Thyroid gland (tissue), 4 donors: ENCODE results near the gene PTGDS.

Experiments used
- POLR2A ChIP-seq, 2 donors: fragments of 450-650 bp; IDR thresholded peaks; one replicate each; pipeline ENCODE4 v1.6.1; 2017; ENCODE audit warnings: antibody characterized with exemption in 2 of 2, mild to moderate bottlenecking in 2 of 2, moderate library complexity in 1 of 2
- TF ChIP-seq, protein P1 (sequence below), 6 experiments: fragments of 200-600 bp in 3 of 6; fragments of 450-650 bp in 3 of 6; sonication (generic) in 3 of 6; IDR thresholded peaks; one replicate each; pipeline ENCODE4 v1.5.1; 2016 to 2019; ENCODE audit warnings: antibody characterized with exemption in 6 of 6, mild to moderate bottlenecking in 2 of 6, inconsistent platforms in 1 of 6, moderate library complexity in 1 of 6

GRCh38 chr9:136964833-136965422 is 12.4 kb upstream of the PTGDS start:
- TF ChIP-seq, protein P1, sequence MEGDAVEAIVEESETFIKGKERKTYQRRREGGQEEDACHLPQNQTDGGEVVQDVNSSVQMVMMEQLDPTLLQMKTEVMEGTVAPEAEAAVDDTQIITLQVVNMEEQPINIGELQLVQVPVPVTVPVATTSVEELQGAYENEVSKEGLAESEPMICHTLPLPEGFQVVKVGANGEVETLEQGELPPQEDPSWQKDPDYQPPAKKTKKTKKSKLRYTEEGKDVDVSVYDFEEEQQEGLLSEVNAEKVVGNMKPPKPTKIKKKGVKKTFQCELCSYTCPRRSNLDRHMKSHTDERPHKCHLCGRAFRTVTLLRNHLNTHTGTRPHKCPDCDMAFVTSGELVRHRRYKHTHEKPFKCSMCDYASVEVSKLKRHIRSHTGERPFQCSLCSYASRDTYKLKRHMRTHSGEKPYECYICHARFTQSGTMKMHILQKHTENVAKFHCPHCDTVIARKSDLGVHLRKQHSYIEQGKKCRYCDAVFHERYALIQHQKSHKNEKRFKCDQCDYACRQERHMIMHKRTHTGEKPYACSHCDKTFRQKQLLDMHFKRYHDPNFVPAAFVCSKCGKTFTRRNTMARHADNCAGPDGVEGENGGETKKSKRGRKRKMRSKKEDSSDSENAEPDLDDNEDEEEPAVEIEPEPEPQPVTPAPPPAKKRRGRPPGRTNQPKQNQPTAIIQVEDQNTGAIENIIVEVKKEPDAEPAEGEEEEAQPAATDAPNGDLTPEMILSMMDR (IDR thresholded peaks at IDR 0.05) = no peak
- TF ChIP-seq POLR2A (IDR thresholded peaks at IDR 0.05) = no peak
